Ovary (tissue), 9 donors: Measurements from ENCODE around the gene LRAT. TPM values are rescaled to one million over a fixed set of nuclear protein-coding genes. Genes with fewer than 3 reads are reported as not detected.

Source experiments
- DNase-seq, 5 donors: peaks; one replicate each; pipeline ENCODE4 v3.0.0-alpha.2; 2019 to 2020
- H3K27ac ChIP-seq, 2 donors: fragments of 200-600 bp; one replicate each; pipeline versions ENCODE4 v1.5.1 to v1.8.0; 2019 to 2022
- H3K27me3 ChIP-seq: fragments of 200-600 bp; one replicate; pipeline ENCODE4 v1.8.0; 2022
- H3K36me3 ChIP-seq: fragments of 200-600 bp; sonication (generic); one replicate; pipeline ENCODE4 v1.5.1; 2019
- H3K4me1 ChIP-seq: one replicate; pipeline ENCODE4 v1.8.1; 2013; ENCODE audit warnings: mild to moderate bottlenecking, moderate library complexity; ENCODE audit not compliant: insufficient read depth
- H3K4me3 ChIP-seq: fragments of 200-600 bp; sonication (generic); one replicate; pipeline ENCODE4 v1.5.1; 2017
- H3K9me3 ChIP-seq, 2 donors: fragments of 200-600 bp in 1 of 2; sonication (generic) in 1 of 2; one replicate each; pipeline versions ENCODE4 v1.5.1 to v1.8.1; 2013 to 2019; ENCODE audit warnings: mild to moderate bottlenecking in 1 of 2, moderate library complexity in 1 of 2
- CTCF ChIP-seq, 3 donors: fragments of 450-650 bp in 2 of 3; fragments of 200-600 bp in 1 of 3; IDR thresholded peaks; one replicate each; pipeline versions ENCODE4 v1.5.1 to v1.8.0; 2016 to 2022; ENCODE audit warnings: antibody characterized with exemption in 3 of 3, mild to moderate bottlenecking in 1 of 3
- EP300 ChIP-seq: sonication (generic); formaldehyde crosslinking; IDR thresholded peaks from one replicate; pipeline ENCODE4 v1.6.1; 2017; ENCODE audit warnings: antibody characterized with exemption
- POLR2A ChIP-seq: fragments of 450-650 bp; IDR thresholded peaks from one replicate; pipeline ENCODE4 v1.6.1; 2017; ENCODE audit warnings: antibody characterized with exemption, mild to moderate bottlenecking, moderate library complexity
- WGBS, 3 donors: extraction: QIAGEN DNeasy Blood & Tissue Kit in 1 of 3; methylation state at CpG; one replicate each; pipeline versions ENCODE4 v1.1.5 to v1.1.7; 2013 to 2017; 5-methylcytosine and 5-hydroxymethylcytosine counted together
- intact Hi-C, 4 donors: fragments of 100-400 bp; cut with DNase I; formaldehyde crosslinking; loops; one replicate each; pipeline versions ENCODE4 v1.11.0 to v1.15.1; 2022 to 2023
- polyA plus RNA-seq, 2 donors: library from polyadenylated mRNA; stranded (reverse); fragments of 200-250 nt in 1 of 2; fragments of 350-450 nt in 1 of 2; fragmentation: Illumina TruSeq in 1 of 2; extraction: RNeasy Lipid Tissue Mini Kit (QIAGEN cat#74804) in 1 of 2; gene quantifications; one replicate each; pipeline ENCODE4 v1.2.3, GENCODE V29; 2013 to 2014
- total RNA-seq, 7 donors: library from RNA; depleted of rRNA in 2 of 7; stranded (reverse); fragments of >200 nt in 2 of 7; fragmentation: NEBNext Ultra II Directional in 3 of 7; extraction: Animal tissue kit (Norgen Biotek cat#: 25700) in 3 of 7; gene quantifications; one replicate each; pipeline versions ENCODE4 v1.1.0 to v1.2.4, GENCODE V29; 2016 to 2023
- donor health status: DM: no; HTN: no; CAD: no; lungs with moderate emphysema.
- donor health status: DM: no; HTN: no; CAD: no.
- donor health status: Bipolar disorder and iron deficiency.
- donor health status: DM: yes; HTN: yes; CAD: no.
- donor health status: DM: no; HTN: no; CAD: no.
- donor health status: DM: yes; HTN: yes; CAD: no.

LRAT gene
- total and polyA plus RNA-seq, 9 donors, result 0.05 to 7.9 (median 0.51) TPM

GRCh38 chr4:154714339-154715040 lies 29.3 kb upstream of the LRAT start:
- Histone ChIP-seq H3K4me3 (no peak overlapping the region), H3K27me3 (no peaks in the 10 kb centered on the region), H3K36me3 (no peaks in the 10 kb centered on the region), H3K27ac (no peak overlapping the region), H3K9me3 (no peaks in the 10 kb centered on the region), H3K4me1 (no peaks in the 10 kb centered on the region)
- no peak for TF ChIP-seq CTCF (IDR thresholded peaks at IDR 0.05)
- TF ChIP-seq EP300, result no peak
- no peak for TF ChIP-seq POLR2A
- intact Hi-C loops, result no loop called here
- no peak for DNase-seq
- WGBS, 3 donors, result 26 to 37% (median 26%) methylated on average over 4 of the region's 4 CpGs

DNA sequence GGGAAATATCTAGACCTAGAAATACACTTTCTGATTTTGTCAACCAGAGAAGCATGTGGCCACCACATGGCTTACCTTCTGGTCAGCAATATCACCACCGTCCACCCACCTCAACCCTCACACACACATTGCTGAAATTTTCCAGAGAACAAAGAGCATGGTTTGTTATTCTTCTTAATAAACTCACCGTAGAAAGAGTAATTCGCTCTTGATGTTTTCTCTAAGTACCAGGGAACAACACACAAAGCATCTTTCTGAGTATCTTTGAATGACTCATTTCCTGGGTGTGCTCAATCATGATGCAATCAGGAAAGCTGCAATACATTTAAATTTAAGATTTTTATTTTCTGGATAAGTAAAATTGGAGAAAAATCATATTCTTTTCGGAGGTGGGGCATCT lies 24.7 kb upstream of the LRAT start:
- intact Hi-C loops, result no loop called here
- TF ChIP-seq CTCF (IDR thresholded peaks at IDR 0.05) (no peak), POLR2A (no peak), EP300 (no peak)
- WGBS, 3 donors, result 73 to 77% (median 77%) methylated on average over 4 of the region's 4 CpGs

DNA sequence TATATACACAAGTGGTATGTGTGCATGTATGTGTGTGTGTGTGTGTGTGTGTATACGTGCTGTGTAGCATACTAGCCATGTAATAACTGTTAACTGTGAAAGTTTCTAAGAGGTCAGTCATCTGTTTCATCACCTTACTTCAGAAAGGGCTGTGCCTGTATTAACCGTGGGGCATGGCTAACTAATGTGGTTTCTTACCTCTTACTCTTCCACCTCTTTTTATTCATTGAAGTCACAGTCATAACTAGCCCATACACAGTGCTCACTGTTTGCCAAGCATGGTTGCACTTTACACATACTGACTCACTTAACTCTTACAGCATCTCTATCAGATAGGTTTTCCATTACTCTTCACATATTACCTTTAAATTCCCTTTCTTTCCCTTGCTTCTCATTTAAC lies 23.7 kb upstream of the LRAT start:
- Histone ChIP-seq H3K36me3 (no peaks in the 10 kb centered on the region), H3K27me3 (no peaks in the 10 kb centered on the region), H3K9me3 (no peaks in the 10 kb centered on the region), H3K4me3 (no peak overlapping the region), H3K4me1 (no peaks in the 10 kb centered on the region), H3K27ac (no peak overlapping the region)
- no peak for DNase-seq
- intact Hi-C loops, result no loop called here
- TF ChIP-seq CTCF (IDR thresholded peaks at IDR 0.05), result no peak
- no peak for TF ChIP-seq POLR2A
- no peak for TF ChIP-seq EP300
- WGBS, 3 donors, result 69 to 73% (median 70%) methylated on average over 2 of the region's 2 CpGs

More for the DNA sequence above, 24.7 kb upstream of the LRAT start:
- no peak overlapping the region for H3K4me3 ChIP-seq
- H3K36me3 ChIP-seq, result no peaks in the 10 kb centered on the region
- H3K27me3 ChIP-seq, result no peaks in the 10 kb centered on the region
- H3K4me1 ChIP-seq, result no peaks in the 10 kb centered on the region
- H3K27ac ChIP-seq, result no peak overlapping the region
- H3K9me3 ChIP-seq, result no peaks in the 10 kb centered on the region
- DNase-seq, result no peak

DNA sequence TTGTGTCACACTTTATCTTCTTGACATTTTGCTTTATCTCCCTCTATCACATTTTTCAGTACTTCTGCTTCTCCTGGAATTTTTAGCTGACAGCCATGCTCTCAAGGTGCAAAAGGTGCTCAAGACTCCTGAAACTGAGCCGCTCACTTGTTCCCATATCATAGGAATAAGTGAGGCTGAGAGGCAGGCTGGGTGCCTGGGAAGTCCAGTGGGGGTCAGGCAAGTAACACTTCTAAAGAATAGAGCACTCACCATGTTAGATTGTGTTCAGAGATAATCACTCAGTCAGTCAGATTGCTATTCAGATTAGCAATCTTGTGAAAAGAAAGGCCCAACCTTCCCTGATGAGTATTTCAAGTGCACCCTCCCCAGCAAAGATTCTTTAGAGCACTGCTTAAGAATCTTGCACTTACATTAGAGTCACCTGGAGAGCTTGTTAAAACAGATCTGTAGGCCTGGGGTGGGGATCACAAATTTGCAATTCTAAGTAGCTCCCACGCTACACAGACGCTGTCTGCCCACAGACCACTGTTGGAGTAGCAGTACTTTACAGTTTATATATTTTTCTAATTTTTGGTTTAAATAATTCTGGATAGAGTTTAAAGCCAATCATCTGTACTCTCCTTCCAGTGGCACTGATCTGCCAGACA lies 23.1 kb upstream of the LRAT start:
- 74 to 82% (median 80%) methylated on average over 3 of the region's 3 CpGs for WGBS, 3 donors
- Histone ChIP-seq H3K9me3 (no peaks in the 10 kb centered on the region), H3K27me3 (no peaks in the 10 kb centered on the region), H3K36me3 (no peaks in the 10 kb centered on the region), H3K27ac (no peak overlapping the region), H3K4me1 (no peaks in the 10 kb centered on the region), H3K4me3 (no peak overlapping the region)
- DNase-seq, result no peak
- intact Hi-C loops, result no loop called here
- TF ChIP-seq CTCF (IDR thresholded peaks at IDR 0.05) (no peak), POLR2A (no peak), EP300 (no peak)
